B cell (primary cell): ENCODE measurements around the gene HOXA3. TPM values are rescaled to one million over a fixed set of nuclear protein-coding genes. Genes with fewer than 3 reads are reported as not detected.

Experiments used
- ATAC-seq: fragments of 200-7000 bp; cut with Tn5 transposase; one replicate; pipeline ENCODE4 v1.10.0; 2021; ENCODE audit warnings: low read depth, mild to moderate bottlenecking, moderate number of reproducible peaks, moderate library complexity
- CTCF ChIA-PET: fragments of 350-600 bp; sonication (Branson Sonifier 250); formaldehyde crosslinking; loops from one replicate; lab custom pipeline; 2021; ENCODE audit warnings: antibody characterized with exemption, inconsistent platforms; lab: Charles Lee
- POLR2A ChIA-PET: fragments of 350-600 bp; sonication (Branson Sonifier 250); formaldehyde crosslinking; loops from one replicate; lab custom pipeline; 2021; ENCODE audit warnings: antibody characterized with exemption; lab: Charles Lee
- DNase-seq: peaks from one replicate; pipeline ENCODE4 v3.0.0; 2013
- H2AFZ ChIP-seq: 2 replicates; pipeline ENCODE4 v1.6.1; 2012; ENCODE audit warnings: mild to moderate bottlenecking, low read depth, low read length; ENCODE audit not compliant: insufficient read depth, poor library complexity, severe bottlenecking
- H3K27ac ChIP-seq, 2 donors: 1 replicate in 1 of 2; 2 replicates in 1 of 2; pipeline ENCODE4 v1.5.1; 2012 to 2013; ENCODE audit warnings: low read length in 2 of 2, mild to moderate bottlenecking in 2 of 2, moderate library complexity in 1 of 2
- H3K27me3 ChIP-seq, 4 experiments: fragments of 200-600 bp in 1 of 4; sonication (generic) in 1 of 4; replicated peaks in 1 of 4; 1 replicate in 2 of 4; 2 replicates in 2 of 4; pipeline versions ENCODE4 v1.6.1 to v1.7.0; 2013 to 2016; ENCODE audit warnings: low read length in 3 of 4, mild to moderate bottlenecking in 2 of 4, mixed read lengths in 1 of 4, moderate library complexity in 1 of 4; ENCODE audit not compliant: insufficient read depth in 4 of 4, control insufficient read depth in 3 of 4; ENCODE audit errors: control extremely low read depth in 1 of 4
- H3K36me3 ChIP-seq, 2 experiments: replicated peaks in 1 of 2; 1 replicate in 1 of 2; 2 replicates in 1 of 2; pipeline versions ENCODE4 v1.6.1 to v1.7.1; 2013; ENCODE audit warnings: low read length in 1 of 2; ENCODE audit not compliant: insufficient read depth in 2 of 2, control insufficient read depth in 1 of 2; ENCODE audit errors: control extremely low read depth in 1 of 2, extremely low read depth in 1 of 2
- H3K4me1 ChIP-seq, 2 donors: fragments of 200-600 bp in 1 of 2; sonication (generic) in 1 of 2; 1 replicate in 1 of 2; 2 replicates in 1 of 2; pipeline versions ENCODE4 v1.5.1 to v1.6.1; 2013 to 2017; ENCODE audit warnings: low read length in 2 of 2; ENCODE audit not compliant: control insufficient read depth in 2 of 2, insufficient read depth in 2 of 2
- H3K4me2 ChIP-seq: replicated peaks from 2 replicates; pipeline ENCODE3; 2012; ENCODE audit warnings: mild to moderate bottlenecking, low read depth, low read length; ENCODE audit not compliant: poor library complexity, severe bottlenecking
- H3K4me3 ChIP-seq, 5 experiments: fragments of 200-600 bp in 1 of 5; sonication (generic) in 1 of 5; 1 replicate in 3 of 5; 2 replicates in 2 of 5; pipeline versions ENCODE4 v1.5.1 to v1.7.0; 2011 to 2016; ENCODE audit warnings: low read length in 4 of 5, mild to moderate bottlenecking in 4 of 5, low read depth in 2 of 5, control low read depth in 1 of 5, moderate library complexity in 1 of 5; ENCODE audit not compliant: insufficient read depth in 1 of 5; ENCODE audit errors: control extremely low read depth in 1 of 5, extremely low read depth in 1 of 5
- H3K79me2 ChIP-seq: fragments of 200-600 bp; sonication (generic); one replicate; pipeline ENCODE4 v1.6.0; 2016; ENCODE audit warnings: low read length; ENCODE audit not compliant: control insufficient read depth, insufficient read depth
- H3K9ac ChIP-seq: fragments of 200-600 bp; sonication (generic); 2 replicates; pipeline ENCODE4 v1.6.1; 2017; ENCODE audit warnings: mild to moderate bottlenecking, low read length, moderate library complexity
- H3K9me3 ChIP-seq, 3 donors: one replicate each; pipeline versions ENCODE4 v1.6.1 to v1.7.1; 2013; ENCODE audit warnings: low read length in 2 of 3; ENCODE audit not compliant: control insufficient read depth in 2 of 3, insufficient read depth in 1 of 3; ENCODE audit errors: control extremely low read depth in 1 of 3
- H4K20me1 ChIP-seq: 2 replicates; pipeline ENCODE4 v1.6.0; 2012; ENCODE audit warnings: mild to moderate bottlenecking, low read length; ENCODE audit not compliant: insufficient read depth, control insufficient read depth, poor library complexity, severe bottlenecking
- H3K27ac Mint-ChIP-seq: one replicate; pipeline ENCODE4 v1.8.0; 2021; ENCODE audit warnings: mixed read lengths
- H3K27me3 Mint-ChIP-seq: one replicate; pipeline ENCODE4 v1.8.0; 2021; ENCODE audit warnings: mixed read lengths
- H3K4me1 Mint-ChIP-seq: one replicate; pipeline ENCODE4 v1.8.0; 2021; ENCODE audit warnings: mixed read lengths
- H3K4me3 Mint-ChIP-seq: one replicate; pipeline ENCODE4 v1.8.0; 2021; ENCODE audit warnings: mixed read lengths
- H3K9me3 Mint-ChIP-seq: one replicate; pipeline ENCODE4 v1.8.0; 2022; ENCODE audit warnings: mixed read lengths; ENCODE audit not compliant: insufficient read depth
- CTCF ChIP-seq: fragments of 200-600 bp; IDR thresholded peaks from one replicate; pipeline ENCODE4 v1.8.0; 2022; ENCODE audit warnings: antibody characterized with exemption, mild to moderate bottlenecking
- EZH2 ChIP-seq: IDR thresholded peaks from 2 replicates; pipeline ENCODE4 v1.6.1; 2012; ENCODE audit warnings: borderline replicate concordance, low read depth, mild to moderate bottlenecking, moderate library complexity, low read length; ENCODE audit not compliant: insufficient read depth, poor library complexity, severe bottlenecking
- WGBS: methylation state at CpG from one replicate; pipeline ENCODE4 v1.1.5; 2013; ENCODE audit warnings: missing lambda C conversion rate; ENCODE audit not compliant: insufficient coverage; 5-methylcytosine and 5-hydroxymethylcytosine counted together
- intact Hi-C: fragments of 100-400 bp; cut with micrococcal nuclease; formaldehyde crosslinking; loops from one replicate; pipeline ENCODE4 v1.10.0; 2022
- polyA plus RNA-seq: library from polyadenylated mRNA; depleted of rRNA; stranded (reverse); fragments of >200 nt; gene quantifications from 2 replicates; pipeline ENCODE4 v1.2.3, GENCODE V29; 2012
- total RNA-seq, 2 donors: library from RNA; stranded (reverse); fragments of 120-200 nt in 1 of 2; gene quantifications; 1 replicate in 1 of 2; 2 replicates in 1 of 2; pipeline versions ENCODE4 v1.2.3 to v1.2.4, GENCODE V29; 2013 to 2022

Gene HOXA3
- total and polyA plus RNA-seq, 2 donors (not counting 1 experiment from before 2014, with no cell fraction given) = 0.07 TPM; not detected in 1

- CTCF ChIA-PET = interaction anchor here (1.4 kb wide), 1 partner anchor 9 kb away, joined by 4 read pairs; no protein-coding TSS in a partner anchor
- POLR2A ChIA-PET = no interaction called here
- Histone ChIP-seq H3K9ac (no peak overlapping the region), H3K4me1 (no peaks in the 10 kb centered on the region), H4K20me1 (no peaks in the 10 kb centered on the region), H3K4me2 (no peak overlapping the region), H3K9me3 (peaks cover 0 to 2% (median 0%) of the 10 kb centered on the region in 3 donors), H3K36me3 (no peaks in the 10 kb centered on the region), H3K27me3 (peaks cover 0 to 7% (median 0%) of the 10 kb centered on the region in 4 experiments), H2AFZ (no peak overlapping the region), H3K27ac (no peak overlapping the region), H3K79me2 (no peaks in the 10 kb centered on the region), H3K4me3 (no peak overlapping the region)
- WGBS = 96% methylated on average over 40 of the region's 45 CpGs
- H3K9me3 Mint-ChIP-seq = no peaks in the 10 kb centered on the region
- intact Hi-C loops = no loop called here
- no peaks in the 10 kb centered on the region for H3K4me1 Mint-ChIP-seq
- ATAC-seq (no peak), DNase-seq (no peak)
- no peak overlapping the region for H3K27ac Mint-ChIP-seq
- H3K4me3 Mint-ChIP-seq = no peak overlapping the region
- H3K27me3 Mint-ChIP-seq = peaks cover 15% of the 10 kb centered on the region
- no peak for TF ChIP-seq EZH2
Measured at GRCh38 chr7:27115221-27116026, 37.0 kb downstream of the HOXA3 start.

GRCh38 chr7:27114881-27115220 lies 37.5 kb downstream of the HOXA3 start:
- Histone ChIP-seq H4K20me1 (no peaks in the 10 kb centered on the region), H3K9ac (no peak overlapping the region), H3K27ac (no peak overlapping the region), H3K4me3 (no peak overlapping the region), H3K27me3 (peaks cover 0 to 7% (median 0%) of the 10 kb centered on the region in 4 experiments), H3K4me1 (no peaks in the 10 kb centered on the region), H3K9me3 (peaks cover 0 to 5% (median 0%) of the 10 kb centered on the region in 3 donors), H3K36me3 (no peaks in the 10 kb centered on the region), H3K79me2 (no peaks in the 10 kb centered on the region), H3K4me2 (no peak overlapping the region), H2AFZ (no peak overlapping the region)
- 92% methylated on average over 4 of the region's 6 CpGs for WGBS
- Mint-ChIP-seq H3K27me3 (peaks cover 15% of the 10 kb centered on the region), H3K4me3 (no peak overlapping the region), H3K27ac (no peak overlapping the region), H3K4me1 (no peaks in the 10 kb centered on the region), H3K9me3 (no peaks in the 10 kb centered on the region)
- ChIA-PET CTCF (no interaction called here), POLR2A (interaction anchor here (0.6 kb wide), 1 partner anchor 78 kb away, joined by 4 read pairs; no protein-coding TSS in a partner anchor)
- no peak for ATAC-seq
- no peak for DNase-seq
- TF ChIP-seq CTCF = no peak
- TF ChIP-seq EZH2 = no peak
- intact Hi-C loops = no loop called here
